Activated naive CD8-positive, alpha-beta T cell treated with anti-CD3 and anti-CD28 coated beads for 36 hours (primary cell): ENCODE measurements around the gene SLC16A7. TPM values are rescaled to one million over a fixed set of nuclear protein-coding genes. Genes with fewer than 3 reads are reported as not detected.
A peak's percentile ranks its signal among the peaks of the same experiment; 100 is the strongest.

Experiments used
- DNase-seq: peaks from one replicate; pipeline ENCODE4 v3.0.0; 2021
- H3K27ac Mint-ChIP-seq: one replicate; pipeline ENCODE4 v1.8.0; 2022; ENCODE audit warnings: mild to moderate bottlenecking, moderate library complexity, mixed read lengths
- H3K27me3 Mint-ChIP-seq: one replicate; pipeline ENCODE4 v1.8.0; 2022; ENCODE audit warnings: mild to moderate bottlenecking, mixed read lengths
- H3K36me3 Mint-ChIP-seq: one replicate; pipeline ENCODE4 v1.8.0; 2021; ENCODE audit warnings: mild to moderate bottlenecking, mixed read lengths
- H3K4me1 Mint-ChIP-seq: one replicate; pipeline ENCODE4 v1.8.0; 2021; ENCODE audit warnings: mixed read lengths
- H3K4me3 Mint-ChIP-seq: one replicate; pipeline ENCODE4 v1.8.0; 2022; ENCODE audit warnings: mild to moderate bottlenecking, moderate library complexity, mixed read lengths
- H3K9me3 Mint-ChIP-seq: one replicate; pipeline ENCODE4 v1.8.0; 2022; ENCODE audit warnings: mixed read lengths
- total RNA-seq, 2 experiments: library from RNA; stranded (reverse); gene quantifications; one replicate each; pipeline ENCODE4 v1.2.3, GENCODE V29; 2021

SLC16A7 gene
- total RNA-seq, 2 experiments from 2014 or later = 22.7 to 27.6 TPM

GRCh38 chr12:59645242-59645641, 49.4 kb downstream of the SLC16A7 start:
- Mint-ChIP-seq H3K4me1 (peaks cover 25% of the 10 kb centered on the region), H3K27ac (no peak overlapping the region), H3K4me3 (no peak overlapping the region), H3K27me3 (no peaks in the 10 kb centered on the region), H3K36me3 (peaks cover 71% of the 10 kb centered on the region), H3K9me3 (peaks cover 30% of the 10 kb centered on the region)
- DNase-seq = no peak

DNA sequence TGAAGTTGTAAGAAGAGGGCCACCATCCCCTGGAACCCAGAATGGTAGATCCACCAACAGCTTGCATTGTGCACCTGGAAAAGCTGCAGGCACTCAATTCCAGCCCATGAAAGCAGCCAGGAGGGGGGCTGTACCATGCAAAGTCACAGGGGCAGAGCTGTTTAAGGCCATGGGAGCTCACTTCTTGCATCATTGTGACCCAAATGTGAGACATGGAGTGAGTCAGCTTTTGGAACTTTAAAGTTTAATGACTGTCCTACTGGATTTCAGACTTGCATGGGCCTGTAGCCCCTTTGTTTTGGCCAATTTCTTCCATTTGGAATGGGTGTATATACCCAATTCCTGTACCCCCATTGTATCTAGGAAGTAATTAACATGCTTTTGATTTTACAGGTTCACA, 50.8 kb downstream of the SLC16A7 start:
- Mint-ChIP-seq H3K4me3 (no peak overlapping the region), H3K36me3 (peaks cover 68% of the 10 kb centered on the region), H3K4me1 (peaks cover 31% of the 10 kb centered on the region), H3K27ac (no peak overlapping the region), H3K27me3 (no peaks in the 10 kb centered on the region), H3K9me3 (peaks cover 30% of the 10 kb centered on the region)
- DNase-seq = no peak

DNA sequence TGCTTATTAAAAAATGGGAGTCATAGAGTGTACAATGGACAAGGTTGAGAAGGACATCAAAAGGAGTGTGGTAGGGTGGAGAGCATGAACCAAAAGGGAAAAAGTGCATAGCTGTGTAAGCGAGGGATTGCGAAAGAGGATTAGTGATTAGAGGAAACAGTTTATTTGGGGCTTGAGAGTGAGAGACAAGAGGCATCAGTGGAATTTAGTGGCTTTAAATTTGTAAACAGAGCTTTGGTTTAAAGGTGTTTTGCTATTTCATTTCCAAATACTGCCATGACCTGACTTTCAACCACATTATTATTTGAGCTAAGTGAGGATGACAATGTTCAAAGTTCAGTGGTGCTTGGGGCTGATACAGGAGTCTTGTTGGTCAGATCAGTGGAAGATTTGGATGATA, 53.4 kb downstream of the SLC16A7 start:
- peaks cover 31% of the 10 kb centered on the region for H3K4me1 Mint-ChIP-seq

DNA sequence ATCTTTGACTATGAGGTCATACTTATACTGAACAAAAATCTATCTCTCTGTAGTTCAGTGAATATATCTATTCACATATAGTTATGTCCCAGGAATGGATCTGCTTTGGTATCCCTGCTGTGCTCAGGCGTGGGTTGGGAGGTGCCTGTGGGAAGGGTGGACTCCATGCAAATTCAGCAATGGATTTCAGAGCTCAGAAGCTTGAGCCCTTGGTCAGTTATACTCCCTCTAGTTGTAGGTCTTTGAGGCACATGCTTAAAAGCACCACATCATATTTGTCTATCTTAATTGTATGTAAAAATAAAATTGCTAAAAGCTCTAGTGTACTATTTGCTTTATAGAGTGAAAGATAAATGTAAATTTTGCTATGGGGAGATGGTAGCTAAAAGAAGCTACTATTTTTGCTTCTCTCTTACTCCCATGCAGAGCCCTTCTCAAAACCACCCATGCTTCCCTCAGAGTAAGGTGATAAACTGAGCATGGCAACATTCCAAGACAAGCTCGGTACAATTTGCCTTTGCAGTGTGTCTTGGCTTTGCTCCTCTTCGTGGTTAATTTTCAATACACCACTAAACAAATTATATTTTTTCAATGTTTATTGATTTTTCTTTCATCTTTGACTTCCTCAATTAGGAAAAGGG, 54.9 kb downstream of the SLC16A7 start:
- DNase-seq = no peak
- Mint-ChIP-seq H3K4me1 (peaks cover 29% of the 10 kb centered on the region), H3K9me3 (peaks cover 15% of the 10 kb centered on the region), H3K27me3 (no peaks in the 10 kb centered on the region), H3K36me3 (peaks cover 41% of the 10 kb centered on the region), H3K4me3 (no peak overlapping the region), H3K27ac (no peak overlapping the region)

More for the DNA sequence above, 53.4 kb downstream of the SLC16A7 start:
- H3K36me3 Mint-ChIP-seq = peaks cover 47% of the 10 kb centered on the region
- H3K27me3 Mint-ChIP-seq = no peaks in the 10 kb centered on the region
- H3K9me3 Mint-ChIP-seq = peaks cover 25% of the 10 kb centered on the region
- no peak overlapping the region for H3K4me3 Mint-ChIP-seq
- DNase-seq = no peak
- no peak overlapping the region for H3K27ac Mint-ChIP-seq

DNA sequence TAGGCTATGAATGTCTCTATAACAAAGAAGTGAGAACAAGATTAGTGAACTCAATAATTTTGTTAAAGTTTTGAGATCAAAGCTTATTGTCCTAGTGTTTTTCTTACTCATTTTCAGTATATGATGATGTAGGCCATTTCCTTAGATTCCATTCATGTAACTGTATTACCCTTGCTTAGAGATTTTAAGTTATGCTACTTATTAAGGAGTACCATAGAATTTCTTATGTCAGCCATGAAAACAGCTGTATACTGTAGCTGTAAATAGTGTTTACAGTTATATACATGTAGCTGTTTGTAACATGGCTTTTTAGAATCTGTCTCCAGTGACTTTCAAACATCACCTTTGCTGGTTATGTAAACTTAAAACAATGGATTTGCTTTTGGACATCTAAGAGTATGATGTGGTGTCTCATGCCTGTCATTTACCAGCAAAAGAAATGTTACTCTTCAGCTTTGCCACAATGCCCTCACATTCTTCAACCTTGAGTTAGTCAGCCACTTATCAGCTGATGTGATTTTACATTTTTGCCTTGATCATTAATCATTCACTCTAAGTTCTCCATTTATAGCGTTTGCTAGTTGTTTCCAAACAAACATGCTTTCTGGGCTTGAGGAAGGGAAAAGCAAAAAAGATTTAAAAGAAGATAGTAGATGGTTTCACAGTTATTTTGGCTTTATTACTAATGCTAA, 55.5 kb downstream of the SLC16A7 start:
- Mint-ChIP-seq H3K36me3 (peaks cover 39% of the 10 kb centered on the region), H3K27me3 (no peaks in the 10 kb centered on the region), H3K4me1 (peaks cover 27% of the 10 kb centered on the region), H3K9me3 (peaks cover 13% of the 10 kb centered on the region), H3K4me3 (no peak overlapping the region), H3K27ac (no peak overlapping the region)
- no peak for DNase-seq

DNA sequence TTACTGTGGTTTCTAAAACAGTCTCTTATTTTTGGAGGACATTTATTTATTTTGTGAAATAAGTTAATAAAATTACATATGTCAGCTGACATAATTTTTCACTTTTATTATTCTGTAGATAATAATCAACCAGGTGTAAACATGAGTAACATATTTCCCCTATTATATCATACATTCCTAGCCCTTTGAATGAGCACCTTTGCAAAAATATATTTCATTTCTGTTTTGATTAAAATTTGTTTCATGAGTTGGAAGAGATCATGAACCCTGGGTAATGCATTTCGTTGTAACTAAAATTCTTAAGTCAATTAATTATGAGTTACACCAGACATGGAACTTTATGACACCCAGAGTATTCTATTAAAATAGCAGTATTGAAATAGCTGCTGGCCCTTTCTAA, 56.3 kb downstream of the SLC16A7 start:
- Mint-ChIP-seq H3K27me3 (no peaks in the 10 kb centered on the region), H3K36me3 (peaks cover 33% of the 10 kb centered on the region), H3K9me3 (peaks cover 10% of the 10 kb centered on the region), H3K4me1 (peaks cover 27% of the 10 kb centered on the region), H3K4me3 (no peak overlapping the region), H3K27ac (no peak overlapping the region)
- no peak for DNase-seq

- Mint-ChIP-seq H3K27me3 (no peaks in the 10 kb centered on the region), H3K9me3 (no peaks in the 10 kb centered on the region), H3K27ac (no peak overlapping the region), H3K4me3 (no peak overlapping the region), H3K36me3 (peaks cover 24% of the 10 kb centered on the region), H3K4me1 (peaks cover 33% of the 10 kb centered on the region)
- no peak for DNase-seq
Observed at GRCh38 chr12:59654061-59654460, 58.2 kb downstream of the SLC16A7 start.

DNA sequence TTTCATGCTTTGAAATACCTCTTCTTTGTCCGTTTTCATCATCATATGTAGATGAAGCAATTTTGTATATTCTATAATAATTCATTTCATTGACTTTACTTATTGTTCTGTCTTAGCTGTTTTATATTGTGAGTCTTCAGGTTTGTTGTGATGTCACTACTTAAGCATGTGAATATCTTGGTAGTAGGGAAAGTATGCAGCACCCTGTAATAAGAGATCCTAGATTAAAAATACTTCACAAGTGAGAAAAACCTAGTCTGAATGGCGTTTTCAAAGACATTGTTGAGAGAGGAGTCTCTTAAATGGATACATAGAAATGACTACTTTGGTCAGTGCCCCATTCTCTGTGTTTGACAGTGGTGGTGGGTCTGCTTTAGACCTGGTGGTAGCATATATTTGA, 61.4 kb downstream of the SLC16A7 start:
- no peak for DNase-seq
- Mint-ChIP-seq H3K36me3 (peaks cover 33% of the 10 kb centered on the region), H3K27me3 (no peaks in the 10 kb centered on the region), H3K4me3 (no peak overlapping the region), H3K4me1 (peaks cover 28% of the 10 kb centered on the region), H3K9me3 (peaks cover 1% of the 10 kb centered on the region), H3K27ac (no peak overlapping the region)

- peaks cover 1% of the 10 kb centered on the region for H3K9me3 Mint-ChIP-seq
- no peak overlapping the region for H3K4me3 Mint-ChIP-seq
- H3K4me1 Mint-ChIP-seq = peaks cover 30% of the 10 kb centered on the region
- no peak overlapping the region for H3K27ac Mint-ChIP-seq
- DNase-seq = no peak
- H3K27me3 Mint-ChIP-seq = no peaks in the 10 kb centered on the region
- H3K36me3 Mint-ChIP-seq = peaks cover 33% of the 10 kb centered on the region
Observed at GRCh38 chr12:59657711-59658110, 61.9 kb downstream of the SLC16A7 start.

DNA sequence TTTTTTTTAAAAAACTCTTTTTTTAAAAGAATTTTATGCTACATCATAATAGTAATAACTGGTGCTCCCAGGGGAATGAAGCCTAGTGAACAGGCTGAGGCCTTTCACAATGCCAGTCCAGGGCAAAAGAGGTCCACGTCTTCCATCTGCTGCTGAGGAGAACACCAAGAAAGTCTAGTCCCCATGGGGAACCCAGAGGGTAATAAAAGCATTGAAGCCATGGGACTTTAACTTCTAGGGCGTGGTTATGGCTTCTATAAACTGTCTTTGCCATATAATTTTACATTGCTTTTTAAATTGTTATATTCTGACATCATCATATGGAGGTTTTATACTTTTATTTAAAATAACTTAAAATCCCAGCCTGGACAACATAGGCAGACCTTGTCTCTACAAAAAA, 64.3 kb downstream of the SLC16A7 start:
- no peak overlapping the region for H3K27ac Mint-ChIP-seq
- H3K4me1 Mint-ChIP-seq = peaks cover 30% of the 10 kb centered on the region
- no peak overlapping the region for H3K4me3 Mint-ChIP-seq
- DNase-seq = no peak
- H3K27me3 Mint-ChIP-seq = no peaks in the 10 kb centered on the region
- H3K9me3 Mint-ChIP-seq = peaks cover 3% of the 10 kb centered on the region
- H3K36me3 Mint-ChIP-seq = peaks cover 33% of the 10 kb centered on the region

DNA sequence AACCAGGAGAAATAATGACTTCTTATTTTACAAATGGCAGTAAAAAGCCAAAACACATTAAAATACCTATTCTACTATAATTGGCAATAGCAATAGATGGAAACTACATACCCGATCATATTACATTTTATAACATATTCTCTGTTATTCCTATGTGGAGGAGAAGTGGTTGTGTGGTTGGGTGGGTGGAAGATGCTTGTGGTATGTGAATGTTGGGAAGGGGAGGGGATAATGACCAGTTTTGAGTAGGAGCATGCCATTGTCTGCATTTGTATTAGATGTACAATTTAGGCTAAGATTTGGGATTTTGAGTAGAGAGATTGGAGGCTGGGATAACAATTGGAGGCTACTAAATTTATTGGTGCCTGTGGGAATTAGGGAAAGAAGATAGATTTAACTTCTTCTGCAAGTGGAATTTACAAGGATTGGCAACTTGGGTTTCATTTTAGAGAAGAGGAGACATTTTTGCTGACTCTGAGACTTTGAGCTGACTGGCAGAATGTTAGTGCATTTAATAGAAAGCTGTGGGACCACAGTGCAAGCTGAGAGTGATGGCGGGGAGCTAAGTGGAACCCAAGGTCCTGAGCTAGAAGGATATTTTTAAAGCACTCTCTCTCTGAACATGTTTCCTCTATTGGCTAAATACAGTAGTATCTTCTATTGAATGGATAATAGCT, 65.2 kb downstream of the SLC16A7 start:
- peaks cover 32% of the 10 kb centered on the region for H3K4me1 Mint-ChIP-seq

DNA sequence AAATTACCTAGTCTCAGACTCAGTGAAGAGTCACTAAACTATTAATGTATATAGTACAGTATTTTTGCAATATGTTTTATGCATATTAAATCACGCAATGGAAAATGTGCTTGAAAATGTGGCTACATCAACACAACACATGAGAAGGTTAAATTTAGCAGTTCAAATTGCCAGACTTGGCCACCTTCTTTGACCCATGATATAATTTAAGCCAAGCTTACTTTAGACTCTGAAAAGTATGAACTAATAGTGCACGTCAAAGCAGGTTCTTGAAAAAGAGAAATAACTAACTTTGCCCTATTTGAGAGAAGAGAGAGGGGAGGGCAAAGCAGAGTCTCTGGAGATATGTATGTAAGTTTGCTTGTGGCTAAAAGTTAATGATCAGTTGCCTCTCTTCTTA, 68.7 kb downstream of the SLC16A7 start:
- H3K4me3 Mint-ChIP-seq = no peak overlapping the region
- no peaks in the 10 kb centered on the region for H3K27me3 Mint-ChIP-seq
- DNase-seq = no peak
- H3K36me3 Mint-ChIP-seq = peaks cover 50% of the 10 kb centered on the region
- no peak overlapping the region for H3K27ac Mint-ChIP-seq
- H3K4me1 Mint-ChIP-seq = peaks cover 30% of the 10 kb centered on the region
- peaks cover 29% of the 10 kb centered on the region for H3K9me3 Mint-ChIP-seq

More for the DNA sequence above, 65.2 kb downstream of the SLC16A7 start:
- H3K27me3 Mint-ChIP-seq = no peaks in the 10 kb centered on the region
- H3K27ac Mint-ChIP-seq = no peak overlapping the region
- no peak overlapping the region for H3K4me3 Mint-ChIP-seq
- DNase-seq = no peak
- peaks cover 33% of the 10 kb centered on the region for H3K36me3 Mint-ChIP-seq
- H3K9me3 Mint-ChIP-seq = peaks cover 7% of the 10 kb centered on the region

GRCh38 chr12:59665701-59666100, 69.9 kb downstream of the SLC16A7 start:
- Mint-ChIP-seq H3K36me3 (peaks cover 52% of the 10 kb centered on the region), H3K4me1 (peaks cover 41% of the 10 kb centered on the region), H3K27me3 (no peaks in the 10 kb centered on the region), H3K27ac (no peak overlapping the region), H3K4me3 (no peak overlapping the region), H3K9me3 (peaks cover 31% of the 10 kb centered on the region)
- DNase-seq = no peak

GRCh38 chr12:59668674-59669073, 72.8 kb downstream of the SLC16A7 start:
- no peak overlapping the region for H3K4me3 Mint-ChIP-seq
- peaks cover 47% of the 10 kb centered on the region for H3K36me3 Mint-ChIP-seq
- DNase-seq = no peak
- H3K27me3 Mint-ChIP-seq = no peaks in the 10 kb centered on the region
- H3K4me1 Mint-ChIP-seq = peaks cover 35% of the 10 kb centered on the region
- peaks cover 30% of the 10 kb centered on the region for H3K9me3 Mint-ChIP-seq
- H3K27ac Mint-ChIP-seq = peak overlapping the region; percentile 30

GRCh38 chr12:59672273-59672672, 76.4 kb downstream of the SLC16A7 start:
- no peak for DNase-seq
- peaks cover 40% of the 10 kb centered on the region for H3K36me3 Mint-ChIP-seq
- no peak overlapping the region for H3K27ac Mint-ChIP-seq
- peaks cover 13% of the 10 kb centered on the region for H3K9me3 Mint-ChIP-seq
- peaks cover 40% of the 10 kb centered on the region for H3K4me1 Mint-ChIP-seq
- no peaks in the 10 kb centered on the region for H3K27me3 Mint-ChIP-seq
- no peak overlapping the region for H3K4me3 Mint-ChIP-seq
